Measurements from ENCODE around the gene LETM1. TPM values are rescaled to one million over a fixed set of nuclear protein-coding genes. Genes with fewer than 3 reads are reported as not detected.

LETM1 gene
- total and polyA plus RNA-seq, 2 of the 8 experiments (the other 6 are each of a cell fraction or from before 2014, with no cell fraction given): 19.8 to 50.1 TPM

GRCh38 chr4:1857931-1858330 lies 2.0 kb upstream of the LETM1 start (continued):
- no peak for TF ChIP-seq CREB1 (IDR thresholded peaks at IDR 0.05)
- no peak for TF ChIP-seq SIX5 (IDR thresholded peaks at IDR 0.05; ENCODE audit: low read depth, low read length)
